NCI-H1930 (cell line): ENCODE measurements around the gene WDR31.
"Not testable (repeated sequence)": the region's sequence is repeated elsewhere in the genome, so short reads cannot be mapped to it uniquely, and the experiment has no call there.

ENCODE experiments used
- DNase-seq, 2 experiments: peaks; one replicate each; lab custom pipeline; 2025; lab: John Stamatoyannopoulos, UW

The WDR31 gene

DNA sequence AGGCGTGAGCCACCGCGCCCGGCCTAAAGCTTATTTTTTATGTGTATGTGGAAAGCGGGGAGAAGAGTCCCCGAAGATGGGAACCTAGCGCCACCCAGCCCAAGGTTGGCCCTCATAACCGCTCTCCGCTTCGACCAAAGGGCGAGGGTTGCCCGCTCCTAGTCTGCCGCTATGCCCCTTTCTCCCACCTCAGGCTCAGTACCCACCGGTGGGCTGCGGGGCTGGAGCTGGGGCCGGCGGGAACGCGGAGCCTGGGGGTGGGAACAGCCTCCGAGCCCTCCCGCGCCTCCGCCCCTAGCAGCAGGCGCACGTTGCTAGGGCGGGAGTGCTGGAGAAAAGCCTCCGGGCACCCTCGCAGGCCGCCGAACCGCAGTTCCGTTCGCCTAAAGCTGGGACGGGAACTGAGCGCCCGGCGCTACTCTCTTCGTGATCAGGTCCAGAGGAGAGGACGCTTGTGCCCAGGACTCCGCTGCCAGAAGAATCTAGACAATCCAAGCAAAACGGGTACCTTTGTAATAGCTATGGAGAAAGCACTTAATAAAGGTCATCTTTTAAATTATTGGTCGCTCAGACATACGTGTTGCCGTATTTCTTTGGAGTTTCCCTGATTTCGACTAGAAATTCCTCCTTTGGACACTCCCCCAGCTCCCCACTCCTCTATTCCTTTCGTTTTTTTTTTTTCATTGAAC, at the start of gene WDR31:
Gene WDR31, minus strand, starts transcription at position 265 of the 689 bp plus-strand sequence. CDS start 8,253 bp downstream, outside the sequence.
- DNase-seq, result peak; percentile 61 to 82

DNA sequence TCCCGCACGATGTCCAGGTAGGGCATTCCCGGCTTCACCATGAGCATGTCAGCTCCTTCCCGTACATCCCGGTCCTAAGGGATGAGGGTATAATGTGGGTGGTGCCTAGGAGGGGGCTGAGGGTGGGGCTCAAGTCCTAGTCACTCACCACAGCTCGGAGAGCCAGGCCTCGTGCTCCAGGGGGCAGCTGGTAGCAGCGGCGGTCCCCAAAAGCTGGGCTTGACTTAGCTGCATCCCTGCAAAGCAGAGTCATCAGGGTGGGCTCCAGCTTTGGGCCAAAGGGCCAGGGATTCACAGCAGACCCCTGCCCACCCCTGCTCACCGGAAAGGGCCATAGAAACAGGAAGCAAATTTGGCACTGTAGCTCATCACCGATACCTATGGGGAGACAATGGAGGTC, 49.4 kb upstream of the WDR31 start:
- no peak for DNase-seq

GRCh38 chr9:113388833-113389232, 48.8 kb upstream of the WDR31 start:
- DNase-seq, result no peak

DNA sequence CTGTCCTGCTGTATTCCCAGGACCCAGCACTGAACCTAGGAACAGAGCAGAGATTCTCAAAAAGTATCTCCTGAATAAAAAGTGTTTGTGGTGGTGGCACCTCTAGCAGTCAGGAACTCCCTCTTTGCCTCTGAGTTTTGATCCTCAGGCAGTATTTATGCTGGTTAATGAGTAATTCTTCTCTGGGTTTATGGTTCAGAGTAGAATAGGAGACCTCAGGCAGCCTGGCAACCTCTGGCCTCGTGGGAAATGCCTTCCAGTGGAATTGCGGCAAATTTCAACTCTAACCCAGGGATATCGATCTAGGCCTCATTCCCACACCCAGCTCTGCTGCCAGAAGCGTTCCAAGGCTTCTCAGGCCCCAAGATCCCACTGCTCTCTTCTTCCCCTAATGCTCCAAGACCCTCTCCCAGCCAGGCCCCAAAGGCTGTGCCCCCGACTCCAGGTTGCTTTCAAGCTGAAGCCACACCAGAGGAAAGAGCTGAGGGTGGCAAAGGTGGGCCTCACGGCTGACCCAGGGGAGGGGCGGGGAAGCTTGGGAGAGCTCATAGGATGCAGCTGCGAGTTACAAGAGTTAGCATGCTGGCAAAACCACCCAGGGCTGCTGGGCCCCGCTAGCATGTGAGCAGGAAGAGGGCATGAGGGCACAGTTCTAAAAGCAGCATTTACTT, 47.6 kb upstream of the WDR31 start:
- DNase-seq, result no peak

GRCh38 chr9:113386571-113387393, 46.7 kb upstream of the WDR31 start:
- no peak for DNase-seq

DNA sequence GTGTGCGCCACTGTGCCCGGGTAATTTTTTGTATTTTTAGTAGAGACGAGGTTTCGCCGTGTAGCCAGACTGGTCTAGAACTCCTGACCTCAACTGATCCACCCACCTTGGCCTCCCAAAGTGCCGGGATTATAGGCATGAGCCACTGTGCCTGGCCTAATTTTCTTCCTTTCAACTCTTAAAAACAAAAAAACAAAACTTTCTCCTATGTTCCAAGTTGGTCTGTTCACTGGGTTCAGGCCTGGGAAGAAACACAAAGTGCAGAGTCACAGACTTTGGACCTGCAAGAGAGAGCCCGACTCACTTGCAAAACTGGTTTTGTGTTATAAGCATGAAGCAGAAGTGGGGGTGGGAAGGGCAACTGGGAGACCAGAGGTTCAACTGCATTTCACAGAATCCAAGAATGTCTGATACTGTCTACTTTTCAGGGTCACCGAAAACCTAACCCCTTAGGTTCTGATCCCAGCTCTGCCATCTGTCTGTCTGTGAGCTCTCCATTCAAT, 41.9 kb upstream of the WDR31 start:
- no peak for DNase-seq

GRCh38 chr9:113381441-113381840, 41.4 kb upstream of the WDR31 start:
- not testable (repeated sequence) for DNase-seq

- no peak for DNase-seq
Measured at GRCh38 chr9:113380869-113381378, 40.8 kb upstream of the WDR31 start.

DNA sequence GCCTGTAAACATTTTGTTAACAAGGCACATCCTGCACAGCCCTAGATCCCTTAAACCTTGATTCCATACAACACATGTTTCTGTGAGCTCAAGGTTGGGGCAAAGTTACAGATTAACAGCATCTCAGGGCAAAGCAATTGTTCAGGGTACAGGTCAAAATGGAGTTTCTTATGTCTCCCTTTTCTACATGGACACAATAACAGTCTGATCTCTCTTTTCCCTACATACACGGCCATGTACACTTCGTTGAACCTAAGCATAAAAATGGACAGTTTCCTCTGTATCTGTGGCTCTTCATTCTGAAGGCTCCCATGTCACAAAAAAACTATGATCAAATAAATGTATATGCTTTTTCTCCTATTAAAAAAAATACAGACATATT, 39.7 kb upstream of the WDR31 start:
- DNase-seq, result not testable (repeated sequence)

GRCh38 chr9:113379094-113379828, 39.2 kb upstream of the WDR31 start:
- DNase-seq, result not testable (repeated sequence)

DNA sequence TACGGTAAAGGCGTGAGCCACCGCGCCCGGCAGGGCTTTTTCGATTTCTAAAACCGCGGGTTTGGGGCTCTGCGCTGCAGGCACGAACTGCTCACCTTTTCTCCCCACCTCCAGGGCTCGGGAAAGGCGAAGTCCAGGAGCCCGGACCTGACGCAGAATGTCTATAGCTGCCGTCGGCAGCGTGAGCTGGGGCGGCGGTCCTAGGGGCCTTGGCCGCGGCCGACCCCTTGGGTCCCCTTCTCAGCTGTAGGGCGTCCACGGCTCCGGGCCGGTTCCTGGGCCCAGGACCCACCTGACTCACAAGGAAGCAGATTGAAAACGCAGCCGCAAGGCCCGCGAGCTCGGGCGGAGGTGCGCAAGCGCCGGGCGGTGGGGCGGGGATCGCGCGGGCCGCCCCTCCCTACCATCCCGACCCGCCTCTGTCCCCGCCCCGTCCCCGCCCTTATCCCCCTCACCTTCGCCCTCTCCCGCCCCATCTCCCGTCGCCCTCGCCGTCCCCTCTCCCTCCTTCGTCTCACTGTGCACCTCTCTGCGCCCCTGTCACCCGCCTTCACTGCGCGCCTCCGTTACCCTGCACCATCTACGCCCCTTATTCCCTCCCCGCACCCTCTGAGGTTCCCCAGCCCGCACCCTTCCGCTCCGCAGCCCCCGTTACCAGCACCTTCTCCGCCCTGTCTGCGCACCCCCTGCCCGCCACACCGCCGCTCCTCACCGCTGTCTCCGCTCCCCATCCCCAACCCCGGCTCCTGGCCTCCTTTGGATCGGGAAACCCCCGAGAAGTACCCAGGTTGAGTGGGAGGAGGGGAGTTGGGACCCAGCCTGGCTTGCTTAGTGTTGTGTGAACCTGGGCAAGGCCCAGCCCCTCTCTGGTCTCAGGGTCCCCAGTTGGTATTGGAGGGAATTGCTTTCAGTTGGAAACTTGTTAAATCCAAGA, 36.8 kb upstream of the WDR31 start, which contains the start of gene HDHD3:
Gene HDHD3, minus strand, starts transcription at position 353 of the 934 bp plus-strand sequence. CDS start 2,632 bp downstream, outside the sequence.
- DNase-seq, result peak; percentile 50 to 63

GRCh38 chr9:113375057-113376023, 35.3 kb upstream of the WDR31 start:
- DNase-seq, result no peak

GRCh38 chr9:113373676-113374392, 33.8 kb upstream of the WDR31 start:
- no peak for DNase-seq

GRCh38 chr9:113373256-113373655, 33.2 kb upstream of the WDR31 start:
- DNase-seq, result no peak

GRCh38 chr9:113372059-113372458, 32.0 kb upstream of the WDR31 start:
- no peak for DNase-seq

DNA sequence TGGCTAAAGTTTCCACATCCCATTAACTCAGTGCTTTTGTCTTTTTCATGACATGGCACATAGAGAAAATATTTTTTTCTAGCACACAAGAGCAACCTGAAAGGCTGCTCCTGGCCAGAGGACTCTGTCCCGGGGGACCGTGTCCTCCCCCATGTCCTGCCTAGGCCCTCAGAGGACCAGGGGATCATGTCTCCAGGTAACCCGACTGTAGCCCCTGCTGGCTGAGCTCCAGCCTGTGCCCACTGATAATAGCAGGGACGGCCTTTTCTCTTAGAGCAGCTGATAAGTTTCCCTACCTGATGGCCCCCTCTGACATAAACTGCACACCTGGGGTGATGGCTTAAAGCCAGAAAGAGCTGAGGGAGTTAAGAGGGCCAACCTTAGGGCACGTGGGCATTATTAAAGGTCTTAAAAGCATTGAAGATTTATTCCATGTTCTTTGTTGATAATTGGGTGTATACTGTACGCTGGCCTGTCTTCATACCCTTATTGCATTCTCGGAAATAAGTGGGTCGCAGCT, 30.8 kb upstream of the WDR31 start:
- DNase-seq, result no peak

DNA sequence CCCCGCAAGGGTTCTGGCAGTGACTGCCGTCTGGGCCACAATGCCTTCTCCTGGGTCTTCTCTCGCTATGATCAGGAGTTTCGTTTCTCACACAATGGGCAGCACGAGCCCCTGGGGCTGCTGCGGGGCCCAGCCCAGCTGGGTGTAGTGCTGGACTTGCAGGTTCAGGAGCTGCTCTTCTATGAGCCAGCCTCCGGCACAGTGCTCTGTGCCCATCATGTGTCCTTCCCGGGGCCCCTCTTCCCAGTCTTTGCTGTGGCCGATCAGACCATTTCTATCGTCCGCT, 29.7 kb upstream of the WDR31 start:
- DNase-seq, result no peak
